ENCODE measurements around the gene HSD17B12. TPM values are rescaled to one million over a fixed set of nuclear protein-coding genes. Genes with fewer than 3 reads are reported as not detected.

Gene HSD17B12
- total RNA-seq, 1 experiment from 2014 or later, result 96.9 TPM

GRCh38 chr11:43774786-43775185, 94.2 kb downstream of the HSD17B12 start:
- Histone ChIP-seq H3K27me3 (replicated peaks) (no peaks in the 10 kb centered on the region), H3K4me3 (no peak overlapping the region), H3K27ac (no peak overlapping the region), H3K9me3 (replicated peaks) (no peaks in the 10 kb centered on the region), H3K4me1 (replicated peaks) (no peaks in the 10 kb centered on the region), H3K36me3 (no peaks in the 10 kb centered on the region)
- DNase-seq (ENCODE audit: low read depth in 1 of 2, low spot score in 2 of 2), result no peak

- DNase-seq (ENCODE audit: low read depth in 1 of 2, low spot score in 2 of 2), result no peak
- 0 out of 2 replicates have a peak, but pooled peaks cover 8% of the 10 kb centered on the region for H3K36me3 ChIP-seq
- H3K27me3 ChIP-seq (replicated peaks), result no peaks in the 10 kb centered on the region
- peaks cover 10% of the 10 kb centered on the region for H3K9me3 ChIP-seq (replicated peaks)
- H3K27ac ChIP-seq, result no peak overlapping the region
- H3K4me3 ChIP-seq, result no peak overlapping the region
- H3K4me1 ChIP-seq (replicated peaks), result no peaks in the 10 kb centered on the region
These were observed 98.8 kb downstream of the HSD17B12 start for GRCh38 chr11:43779306-43779705.

- H3K9me3 ChIP-seq (replicated peaks), result peaks cover 14% of the 10 kb centered on the region
- H3K27ac ChIP-seq, result no peak overlapping the region
- 0 out of 2 replicates have a peak, but pooled peaks cover 8% of the 10 kb centered on the region for H3K36me3 ChIP-seq
- H3K27me3 ChIP-seq (replicated peaks), result no peaks in the 10 kb centered on the region
- no peaks in the 10 kb centered on the region for H3K4me1 ChIP-seq (replicated peaks)
- H3K4me3 ChIP-seq, result no peak overlapping the region
- DNase-seq (ENCODE audit: low read depth in 1 of 2, low spot score in 2 of 2), result no peak
These were observed 103.8 kb downstream of the HSD17B12 start for GRCh38 chr11:43784301-43784700.

- no peak for DNase-seq (ENCODE audit: low read depth in 1 of 2, low spot score in 2 of 2)
- Histone ChIP-seq H3K27me3 (replicated peaks) (no peaks in the 10 kb centered on the region), H3K4me1 (replicated peaks) (peaks cover 5% of the 10 kb centered on the region), H3K4me3 (no peak overlapping the region), H3K9me3 (replicated peaks) (peaks cover 14% of the 10 kb centered on the region), H3K36me3 (0 out of 2 replicates have a peak, but pooled peaks cover 8% of the 10 kb centered on the region), H3K27ac (no peak overlapping the region)
These were observed 104.3 kb downstream of the HSD17B12 start for GRCh38 chr11:43784866-43785265.

GRCh38 chr11:43785318-43785717, 104.8 kb downstream of the HSD17B12 start:
- DNase-seq (ENCODE audit: low read depth in 1 of 2, low spot score in 2 of 2), result no peak
- Histone ChIP-seq H3K4me1 (replicated peaks) (peaks cover 9% of the 10 kb centered on the region), H3K4me3 (no peak overlapping the region), H3K27ac (no peak overlapping the region), H3K36me3 (0 out of 2 replicates have a peak, but pooled peaks cover 8% of the 10 kb centered on the region), H3K27me3 (replicated peaks) (no peaks in the 10 kb centered on the region), H3K9me3 (replicated peaks) (peaks cover 14% of the 10 kb centered on the region)

GRCh38 chr11:43786016-43786415, 105.5 kb downstream of the HSD17B12 start:
- peaks cover 11% of the 10 kb centered on the region for H3K4me1 ChIP-seq (replicated peaks)
- no peak for DNase-seq (ENCODE audit: low read depth in 1 of 2, low spot score in 2 of 2)
- no peak overlapping the region for H3K4me3 ChIP-seq
- H3K27ac ChIP-seq, result no peak overlapping the region
- peaks cover 14% of the 10 kb centered on the region for H3K9me3 ChIP-seq (replicated peaks)
- H3K27me3 ChIP-seq (replicated peaks), result no peaks in the 10 kb centered on the region
- 0 out of 2 replicates have a peak, but pooled peaks cover 8% of the 10 kb centered on the region for H3K36me3 ChIP-seq

GRCh38 chr11:43787824-43788223, 107.3 kb downstream of the HSD17B12 start:
- 0 out of 2 replicates have a peak, but pooled peaks cover 6% of the 10 kb centered on the region for H3K36me3 ChIP-seq
- peaks cover 11% of the 10 kb centered on the region for H3K4me1 ChIP-seq (replicated peaks)
- H3K9me3 ChIP-seq (replicated peaks), result peaks cover 13% of the 10 kb centered on the region
- no peaks in the 10 kb centered on the region for H3K27me3 ChIP-seq (replicated peaks)
- no peak overlapping the region for H3K27ac ChIP-seq
- no peak overlapping the region for H3K4me3 ChIP-seq
- DNase-seq (ENCODE audit: low read depth in 1 of 2, low spot score in 2 of 2), result no peak

GRCh38 chr11:43788421-43788820, 107.9 kb downstream of the HSD17B12 start:
- Histone ChIP-seq H3K36me3 (0 out of 2 replicates have a peak, but pooled peaks cover 4% of the 10 kb centered on the region), H3K27me3 (replicated peaks) (no peaks in the 10 kb centered on the region), H3K9me3 (replicated peaks) (peaks cover 10% of the 10 kb centered on the region), H3K4me3 (no peak overlapping the region), H3K4me1 (replicated peaks) (peaks cover 11% of the 10 kb centered on the region), H3K27ac (no peak overlapping the region)
- no peak for DNase-seq (ENCODE audit: low read depth in 1 of 2, low spot score in 2 of 2)

GRCh38 chr11:43789700-43790443, 109.3 kb downstream of the HSD17B12 start:
- no peaks in the 10 kb centered on the region for H3K27me3 ChIP-seq (replicated peaks)
- H3K4me3 ChIP-seq, result no peak overlapping the region
- 0 out of 2 replicates have a peak overlapping the region, but pooled peaks have one; percentile 0 for H3K27ac ChIP-seq
- peak in 1 of 2 experiments; percentile 15 for DNase-seq (ENCODE audit: low read depth in 1 of 2, low spot score in 2 of 2)
- 0 out of 2 replicates have a peak, but pooled peaks cover 4% of the 10 kb centered on the region for H3K9me3 ChIP-seq (replicated peaks)
- H3K4me1 ChIP-seq (replicated peaks), result peaks cover 11% of the 10 kb centered on the region
- H3K36me3 ChIP-seq, result no peaks in the 10 kb centered on the region

GRCh38 chr11:43790444-43790794, 109.9 kb downstream of the HSD17B12 start:
- H3K4me3 ChIP-seq, result no peak overlapping the region
- H3K9me3 ChIP-seq (replicated peaks), result 0 out of 2 replicates have a peak, but pooled peaks cover 3% of the 10 kb centered on the region
- DNase-seq (ENCODE audit: low read depth in 1 of 2, low spot score in 2 of 2), result no peak
- H3K4me1 ChIP-seq (replicated peaks), result peaks cover 11% of the 10 kb centered on the region
- no peak overlapping the region for H3K27ac ChIP-seq
- H3K27me3 ChIP-seq (replicated peaks), result no peaks in the 10 kb centered on the region
- no peaks in the 10 kb centered on the region for H3K36me3 ChIP-seq

- Histone ChIP-seq H3K4me3 (no peak overlapping the region), H3K4me1 (replicated peaks) (no peaks in the 10 kb centered on the region), H3K27ac (no peak overlapping the region)
These were observed 116.8 kb downstream of the HSD17B12 start for GRCh38 chr11:43797337-43797736.

GRCh38 chr11:43797866-43798265, 117.3 kb downstream of the HSD17B12 start:
- Histone ChIP-seq H3K4me3 (no peak overlapping the region), H3K27me3 (replicated peaks) (no peaks in the 10 kb centered on the region), H3K9me3 (replicated peaks) (no peaks in the 10 kb centered on the region), H3K4me1 (replicated peaks) (no peaks in the 10 kb centered on the region), H3K27ac (no peak overlapping the region), H3K36me3 (no peaks in the 10 kb centered on the region; the same call in 1 of the 2 replicates)
- DNase-seq (ENCODE audit: low read depth in 1 of 2, low spot score in 2 of 2), result no peak

More at GRCh38 chr11:43797337-43797736, 116.8 kb downstream of the HSD17B12 start:
- no peaks in the 10 kb centered on the region for H3K9me3 ChIP-seq (replicated peaks)
- DNase-seq (ENCODE audit: low read depth in 1 of 2, low spot score in 2 of 2), result no peak
- no peaks in the 10 kb centered on the region for H3K27me3 ChIP-seq (replicated peaks)
- no peaks in the 10 kb centered on the region; the same call in 1 of the 2 replicates for H3K36me3 ChIP-seq

GRCh38 chr11:43802509-43802908, 122.0 kb downstream of the HSD17B12 start:
- Histone ChIP-seq H3K27me3 (replicated peaks) (no peaks in the 10 kb centered on the region), H3K4me1 (replicated peaks) (no peaks in the 10 kb centered on the region), H3K27ac (no peak overlapping the region), H3K9me3 (replicated peaks) (no peaks in the 10 kb centered on the region), H3K4me3 (no peak overlapping the region), H3K36me3 (no peaks in the 10 kb centered on the region; the same call in 1 of the 2 replicates)
- DNase-seq (ENCODE audit: low read depth in 1 of 2, low spot score in 2 of 2), result no peak

- no peak overlapping the region for H3K4me3 ChIP-seq
- H3K36me3 ChIP-seq, result no peaks in the 10 kb centered on the region; the same call in 1 of the 2 replicates
These were observed 123.2 kb downstream of the HSD17B12 start for GRCh38 chr11:43803766-43804165.

More at GRCh38 chr11:43803766-43804165, 123.2 kb downstream of the HSD17B12 start:
- Histone ChIP-seq H3K4me1 (replicated peaks) (no peaks in the 10 kb centered on the region), H3K27me3 (replicated peaks) (no peaks in the 10 kb centered on the region), H3K27ac (no peak overlapping the region), H3K9me3 (replicated peaks) (no peaks in the 10 kb centered on the region)
- DNase-seq (ENCODE audit: low read depth in 1 of 2, low spot score in 2 of 2), result no peak
